Measurements from ENCODE around the gene PAGR1.
"Not testable (repeated sequence)": the region's sequence is repeated elsewhere in the genome, so short reads cannot be mapped to it uniquely, and the experiment has no call there.

Gene PAGR1

DNA sequence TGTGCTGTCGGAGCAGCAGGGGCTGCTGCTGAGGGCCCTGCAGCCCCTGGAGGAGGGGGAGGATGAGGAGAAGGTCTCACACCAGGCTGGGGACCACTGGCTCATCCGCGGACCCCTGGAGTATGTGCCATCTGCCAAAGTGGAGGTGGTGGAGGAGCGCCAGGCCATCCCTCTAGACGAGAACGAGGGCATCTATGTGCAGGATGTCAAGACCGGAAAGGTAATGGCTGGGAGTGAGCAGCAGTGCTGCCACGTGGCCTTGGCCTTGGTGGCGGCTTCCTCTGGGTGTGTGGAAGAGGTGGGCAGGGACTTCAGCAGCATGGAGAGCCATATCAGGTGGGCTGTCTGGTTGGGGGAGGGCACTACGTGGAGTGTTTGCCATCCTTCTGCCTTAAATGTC lies 24.3 kb downstream of the PAGR1 start:
- DNase-seq = no peak

DNA sequence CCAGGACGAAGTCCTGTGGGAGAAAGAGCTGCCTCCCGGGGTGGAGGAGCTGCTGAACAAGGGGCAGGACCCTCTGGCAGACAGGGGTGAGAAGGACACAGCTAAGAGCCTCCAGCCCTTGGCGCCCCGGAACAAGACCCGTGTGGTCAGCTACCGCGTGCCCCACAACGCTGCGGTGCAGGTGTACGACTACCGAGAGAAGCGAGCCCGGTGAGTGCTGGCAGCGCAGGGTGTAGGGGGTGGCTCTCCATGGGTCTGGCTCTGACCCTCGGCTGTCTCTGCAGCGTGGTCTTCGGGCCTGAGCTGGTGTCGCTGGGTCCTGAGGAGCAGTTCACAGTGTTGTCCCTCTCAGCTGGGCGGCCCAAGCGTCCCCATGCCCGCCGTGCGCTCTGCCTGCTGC lies 25.7 kb downstream of the PAGR1 start:
- no peak for DNase-seq

DNA sequence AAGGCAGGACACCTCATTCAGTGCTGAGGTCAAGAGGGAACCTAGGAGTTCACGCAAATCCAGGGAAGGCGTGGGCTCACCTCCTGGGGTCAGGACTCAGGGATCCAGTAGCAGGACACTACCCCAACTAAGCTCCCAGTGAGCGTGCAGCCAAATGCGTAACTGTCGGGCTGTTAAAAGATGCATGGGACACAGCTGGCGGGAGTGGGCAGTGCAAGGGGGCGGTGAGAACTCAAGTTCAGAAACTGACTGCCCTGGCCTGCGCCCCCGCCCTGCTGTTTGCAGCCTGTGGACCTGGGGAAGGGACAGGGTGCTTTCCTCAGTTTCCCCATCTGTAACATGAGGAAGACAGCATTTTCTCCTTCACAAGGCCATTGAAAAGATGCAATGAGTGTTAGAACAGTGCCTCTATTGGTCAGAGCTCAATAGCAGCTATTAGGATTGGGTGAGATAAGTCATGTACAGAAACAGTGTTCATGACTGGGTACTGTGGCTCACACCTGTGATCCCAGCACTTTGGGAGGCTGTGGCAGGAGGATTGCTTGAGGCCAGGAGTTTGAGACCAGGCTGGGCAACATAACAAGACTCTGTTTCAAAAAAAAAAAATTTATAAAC lies 26.9 kb downstream of the PAGR1 start:
- DNase-seq = no peak

DNA sequence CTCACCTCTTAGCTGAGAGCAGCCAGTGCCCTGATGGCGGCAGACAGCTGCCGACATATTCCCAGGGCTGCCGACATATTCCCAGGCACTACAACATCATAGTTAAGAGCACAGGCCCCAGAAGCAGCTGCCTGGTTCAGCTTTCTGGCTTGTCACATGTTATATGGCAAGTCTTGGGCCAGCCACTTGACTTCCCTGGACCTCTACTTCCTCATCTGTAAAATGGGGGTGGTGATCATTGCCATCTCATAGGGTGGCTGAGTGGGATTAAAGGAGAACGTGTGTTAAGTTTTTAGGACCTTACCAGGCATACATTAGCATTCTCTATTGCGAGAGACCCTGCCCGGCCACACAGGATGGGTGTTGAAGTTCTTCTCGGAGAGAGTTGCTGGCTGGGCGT lies 28.0 kb downstream of the PAGR1 start:
- DNase-seq = no peak

DNA sequence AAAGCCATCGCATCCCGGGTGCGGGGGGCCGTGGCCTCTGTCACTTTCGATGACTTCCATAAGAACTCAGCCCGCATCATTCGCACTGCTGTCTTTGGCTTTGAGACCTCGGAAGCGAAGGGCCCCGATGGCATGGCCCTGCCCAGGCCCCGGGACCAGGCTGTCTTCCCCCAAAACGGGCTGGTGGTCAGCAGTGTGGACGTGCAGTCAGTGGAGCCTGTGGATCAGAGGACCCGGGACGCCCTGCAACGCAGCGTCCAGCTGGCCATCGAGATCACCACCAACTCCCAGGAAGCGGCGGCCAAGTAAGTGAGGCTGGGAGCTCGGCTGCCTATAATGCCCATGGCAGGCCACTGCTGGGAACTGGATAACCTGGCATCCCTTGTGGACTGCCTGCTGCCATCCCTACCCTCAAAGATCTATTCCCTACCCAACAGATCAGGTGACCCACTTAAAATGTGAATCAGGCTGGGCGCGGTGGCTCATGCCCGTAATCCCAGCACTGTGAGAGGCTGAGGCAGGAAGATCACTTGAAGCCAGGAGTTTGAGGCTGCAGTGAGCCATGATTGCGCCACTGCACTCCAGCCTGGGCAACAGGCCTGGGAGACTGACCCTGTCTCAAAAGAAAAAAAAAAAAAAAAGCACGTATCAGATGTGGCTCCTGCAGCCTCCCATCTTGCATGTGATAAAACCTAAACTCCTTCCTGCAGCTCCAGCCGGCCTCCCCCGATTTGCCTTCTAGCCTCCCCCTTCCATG lies 28.8 kb downstream of the PAGR1 start:
- no peak for DNase-seq

DNA sequence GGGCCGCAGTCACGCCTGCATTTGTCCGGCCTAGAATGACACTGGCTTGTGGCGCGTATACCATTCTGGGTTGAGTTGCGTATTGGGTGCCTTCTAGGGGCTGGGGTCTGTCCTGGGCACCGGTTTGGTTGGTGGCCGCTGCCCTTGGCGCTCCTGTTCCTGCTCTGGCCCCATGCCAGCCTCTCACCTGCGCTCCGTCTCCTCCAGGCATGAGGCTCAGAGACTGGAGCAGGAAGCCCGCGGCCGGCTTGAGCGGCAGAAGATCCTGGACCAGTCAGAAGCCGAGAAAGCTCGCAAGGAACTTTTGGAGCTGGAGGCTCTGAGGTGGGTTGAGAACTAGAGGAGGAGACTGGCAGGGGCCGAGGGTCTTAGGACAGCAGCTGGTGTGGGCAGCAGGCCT lies 29.7 kb downstream of the PAGR1 start:
- no peak for DNase-seq

DNA sequence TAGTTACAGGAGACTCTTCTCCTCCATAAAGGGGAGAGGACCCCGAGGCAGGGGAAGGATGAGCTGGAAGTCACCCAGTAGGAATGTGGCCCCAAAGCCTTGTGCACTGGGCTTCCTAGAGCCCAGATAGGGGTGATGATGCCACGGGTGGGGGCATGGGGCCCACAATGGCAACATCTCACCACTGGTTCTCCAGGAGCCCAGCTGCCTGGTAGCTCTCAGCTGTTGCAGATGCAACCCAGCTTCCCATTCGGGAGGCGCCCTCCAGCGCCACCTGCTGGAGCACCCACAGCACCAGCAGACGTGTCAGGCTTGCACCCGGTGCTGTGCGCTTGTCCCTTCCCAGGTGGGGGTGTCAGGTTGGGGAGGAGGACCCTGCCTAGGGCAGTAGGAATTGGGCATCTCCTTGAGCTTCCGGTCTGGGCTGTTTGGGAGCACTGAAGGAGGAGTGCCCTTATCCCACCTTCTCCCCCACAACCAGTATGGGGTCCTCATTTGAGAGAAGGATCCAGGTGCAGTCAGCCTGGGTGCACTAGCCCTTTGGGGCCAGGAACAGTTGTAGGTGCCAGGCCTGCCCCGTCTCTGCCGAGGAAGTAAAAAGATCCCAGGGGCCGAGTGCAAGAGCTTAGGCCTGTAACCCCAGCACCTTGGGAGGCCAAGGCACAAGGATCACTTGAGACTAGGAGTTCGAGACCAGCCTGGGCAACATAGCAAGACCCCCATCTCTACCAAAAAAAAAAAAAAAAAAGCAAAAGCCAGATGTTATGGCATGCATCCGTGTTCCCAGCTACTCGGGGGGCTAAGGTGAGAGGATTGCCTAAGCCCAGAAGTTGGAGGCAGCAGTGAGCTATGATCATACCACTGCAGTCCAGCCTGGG lies 32.7 kb downstream of the PAGR1 start:
- peak; percentile 77 for DNase-seq

DNA sequence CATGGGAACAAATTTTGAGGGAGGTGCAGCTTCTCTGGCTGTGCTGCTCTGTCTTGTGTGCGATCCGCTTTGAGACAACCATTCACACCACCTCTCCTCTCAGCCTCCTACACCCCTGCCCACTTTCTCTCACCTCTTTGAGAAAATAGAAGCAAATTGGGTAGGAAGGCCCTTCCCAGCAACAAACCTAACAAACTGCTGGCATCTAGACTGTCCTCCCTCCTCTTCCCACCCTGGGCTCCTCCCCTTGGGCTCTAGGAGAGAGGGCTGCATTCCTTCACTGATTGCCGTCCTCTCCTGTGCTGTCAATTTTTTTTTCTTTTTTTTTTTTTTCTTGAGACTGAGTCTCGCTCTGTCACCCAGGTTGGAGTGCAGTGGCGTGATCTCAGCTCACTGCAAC lies 33.6 kb downstream of the PAGR1 start:
- no peak for DNase-seq

DNA sequence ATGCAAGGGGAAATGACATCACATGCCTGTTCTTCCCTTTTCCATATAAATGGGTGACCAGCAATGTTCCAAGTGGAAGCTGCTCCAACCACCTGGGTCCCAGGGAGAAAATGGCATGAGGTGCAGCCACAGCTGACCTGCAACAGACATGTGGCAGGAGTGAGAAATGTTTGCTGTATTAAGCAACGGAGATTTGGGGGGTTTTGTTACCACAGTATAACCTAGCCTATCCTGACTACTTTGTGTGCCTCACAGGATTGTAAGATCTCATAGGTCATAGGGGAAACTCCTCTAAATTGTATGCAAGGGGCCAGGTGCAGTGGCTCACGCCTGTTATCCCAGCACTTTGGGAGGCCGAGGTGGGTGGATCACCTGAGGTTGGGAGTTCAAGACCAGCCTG lies 35.0 kb downstream of the PAGR1 start:
- DNase-seq = no peak

DNA sequence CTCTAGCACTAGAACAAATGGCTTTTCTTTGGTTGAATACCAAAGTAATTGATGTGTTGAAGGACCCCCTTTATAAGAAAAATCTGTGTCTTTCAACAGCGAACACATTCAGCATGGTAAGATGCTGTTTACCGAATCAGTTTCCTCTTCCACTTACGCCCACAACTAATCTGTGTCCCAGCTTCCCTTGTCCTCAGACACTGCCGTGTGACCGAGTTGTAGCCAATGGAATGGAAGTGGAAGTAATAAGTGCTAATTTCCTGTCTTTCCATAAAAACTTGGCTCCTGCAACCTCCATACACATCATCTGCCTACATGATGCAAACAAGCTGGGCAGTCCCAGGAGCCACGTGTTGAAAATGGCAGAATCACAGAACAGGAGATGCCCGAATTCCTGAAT lies 36.7 kb downstream of the PAGR1 start:
- no peak for DNase-seq

DNA sequence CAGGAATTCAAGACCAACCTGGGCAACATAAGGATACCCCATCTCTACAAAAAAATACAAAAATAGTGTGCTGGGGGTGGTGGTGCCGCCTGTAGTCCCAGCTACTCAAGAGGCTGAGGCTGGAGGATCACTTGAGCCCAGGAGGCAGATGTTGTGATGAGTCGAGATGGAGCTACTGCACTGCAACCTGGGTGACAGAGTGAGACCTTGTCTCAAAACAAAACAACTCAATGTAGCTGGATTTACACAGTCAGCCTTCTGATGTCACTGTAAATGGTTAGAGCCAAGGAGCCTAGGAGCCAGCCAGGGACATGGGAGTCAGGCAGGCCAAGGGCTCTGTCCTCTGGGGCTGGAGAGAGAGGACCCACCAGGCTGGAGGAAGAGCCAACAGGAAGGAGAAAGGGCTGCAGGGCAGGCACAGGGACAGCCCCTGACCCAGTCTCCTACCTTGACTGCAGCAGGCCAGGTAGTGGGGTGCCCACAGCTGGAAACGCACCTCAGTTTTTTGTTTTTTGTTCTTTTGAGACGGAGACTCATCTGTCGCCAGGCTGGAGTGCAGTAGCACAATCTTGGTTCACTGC lies 38.7 kb downstream of the PAGR1 start:
- DNase-seq = no peak

DNA sequence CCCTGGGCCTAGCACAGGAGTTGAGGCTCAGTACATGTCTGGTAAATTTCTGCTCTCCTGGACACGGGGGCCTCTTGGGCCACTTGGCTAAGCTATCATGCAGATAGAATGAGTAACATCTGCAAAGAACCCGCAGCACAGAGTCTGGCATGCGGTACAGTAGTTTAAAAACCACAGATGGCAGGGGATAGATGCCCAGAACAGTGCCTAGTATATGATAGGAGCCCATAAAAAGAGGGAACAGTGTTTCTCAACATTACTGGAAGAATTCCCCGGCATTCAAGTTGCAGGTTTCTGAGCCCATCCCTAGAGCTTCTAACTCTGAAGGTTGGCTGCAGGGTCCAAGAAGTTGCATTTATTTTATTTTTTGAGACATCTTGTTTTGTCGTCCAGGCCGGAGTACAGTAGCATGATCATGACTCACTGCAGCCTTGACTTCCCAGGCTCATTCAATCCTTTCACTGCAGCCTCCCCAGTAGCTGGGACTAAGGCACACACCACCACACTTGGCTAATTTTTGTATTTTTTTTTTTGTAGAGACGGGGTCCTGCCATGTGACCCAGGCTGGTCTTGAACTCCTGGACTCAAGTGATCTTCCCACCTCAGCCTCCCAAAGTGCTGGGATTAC lies 41.3 kb downstream of the PAGR1 start:
- DNase-seq = no peak

DNA sequence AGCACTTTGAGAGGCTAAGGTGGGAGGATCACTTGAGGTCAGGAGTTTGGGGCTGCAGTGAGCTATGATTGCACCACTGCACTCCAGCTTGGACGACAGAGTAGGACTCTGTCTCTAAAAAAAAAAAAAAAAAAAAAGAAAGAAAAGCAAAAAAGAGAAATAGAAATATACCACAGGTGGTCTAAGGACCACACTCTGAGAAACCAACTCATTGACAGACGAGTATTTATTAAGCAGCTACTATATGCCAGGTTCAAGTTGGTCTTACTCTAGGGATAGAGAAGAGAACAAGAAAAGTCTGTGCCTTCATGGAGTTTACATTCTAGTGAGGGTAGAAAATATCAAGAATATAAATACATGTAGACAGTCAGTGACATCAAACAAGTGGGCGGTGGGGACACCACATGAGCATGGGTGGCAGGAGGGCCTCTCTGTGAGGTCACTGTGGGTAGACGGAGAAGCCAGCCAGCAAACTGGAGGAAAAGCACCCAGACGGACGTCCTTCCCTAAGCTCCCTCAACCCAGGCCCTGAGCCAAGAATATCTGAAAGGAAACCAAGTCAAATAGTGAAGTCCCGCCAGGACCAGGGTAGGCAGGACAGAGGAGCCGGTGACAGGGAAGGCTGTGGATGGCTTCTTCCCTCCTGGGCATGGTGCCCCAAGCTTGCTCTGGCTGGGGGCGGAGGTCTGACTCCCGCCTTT lies 42.3 kb downstream of the PAGR1 start:
- no peak for DNase-seq

DNA sequence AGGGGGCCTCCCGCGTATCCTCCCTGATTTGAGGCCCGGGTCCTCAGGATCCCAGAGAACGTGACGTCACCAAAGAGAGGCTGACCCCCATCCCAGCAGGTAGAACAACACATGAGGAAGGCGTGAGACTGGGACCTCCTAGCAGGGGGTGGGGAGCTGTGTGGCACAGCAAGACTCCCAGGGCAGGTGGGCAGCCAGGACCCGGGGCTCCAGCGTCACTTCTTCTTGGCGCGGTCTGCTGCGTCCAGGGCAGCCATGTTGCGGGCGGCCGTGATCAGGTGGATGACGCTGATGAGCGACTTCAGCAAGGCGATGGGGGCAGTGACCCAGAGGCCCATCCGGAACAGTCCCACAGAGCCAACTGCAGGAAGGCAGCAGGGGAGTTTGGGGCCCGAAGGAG lies 43.0 kb downstream of the PAGR1 start:
- no peak for DNase-seq

DNA sequence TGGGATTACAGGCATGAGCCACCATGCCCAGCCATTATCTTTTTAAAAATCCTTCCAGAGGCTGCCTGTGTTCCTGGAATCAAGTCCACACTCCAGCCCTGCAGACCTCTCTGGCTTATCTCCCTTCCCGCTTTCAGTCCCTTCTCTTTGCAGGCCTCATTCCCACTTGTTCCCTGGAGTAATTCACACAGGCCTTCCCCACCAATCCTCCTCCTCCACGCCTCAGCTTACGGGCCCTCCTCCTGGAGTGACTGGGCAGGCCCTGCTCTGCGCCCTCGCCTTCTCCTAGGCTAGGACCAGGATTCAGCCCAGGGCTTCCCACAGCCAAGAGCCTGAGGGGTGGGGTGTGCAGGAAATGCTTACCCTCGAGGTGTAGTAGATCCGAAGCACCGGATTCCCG lies 44.3 kb downstream of the PAGR1 start:
- no peak for DNase-seq

DNA sequence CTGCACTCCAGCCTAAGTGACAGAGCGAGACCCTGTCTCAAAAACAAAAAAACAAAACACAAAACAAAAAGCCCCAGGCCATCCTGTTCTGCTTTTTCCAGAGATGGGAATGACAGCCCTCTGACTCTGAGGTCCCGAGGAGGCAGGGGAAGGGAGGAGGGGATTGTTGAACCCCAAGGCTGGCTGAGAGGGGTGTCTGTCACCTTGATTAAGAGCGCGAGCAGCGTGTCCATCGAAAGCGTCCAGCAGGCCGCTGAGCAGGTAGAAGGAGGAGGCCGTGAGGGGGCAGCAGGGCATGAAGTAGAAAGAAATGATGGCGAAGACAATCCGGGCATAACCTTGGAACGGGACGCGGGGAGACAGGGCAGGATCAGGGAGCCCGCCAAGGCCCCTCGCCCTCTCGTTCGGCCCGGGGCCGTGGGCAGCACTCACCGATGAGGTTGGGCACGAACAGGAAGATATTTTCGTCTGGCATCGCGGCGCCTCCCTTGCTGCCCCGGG lies 46.5 kb downstream of the PAGR1 start:
- no peak for DNase-seq

DNA sequence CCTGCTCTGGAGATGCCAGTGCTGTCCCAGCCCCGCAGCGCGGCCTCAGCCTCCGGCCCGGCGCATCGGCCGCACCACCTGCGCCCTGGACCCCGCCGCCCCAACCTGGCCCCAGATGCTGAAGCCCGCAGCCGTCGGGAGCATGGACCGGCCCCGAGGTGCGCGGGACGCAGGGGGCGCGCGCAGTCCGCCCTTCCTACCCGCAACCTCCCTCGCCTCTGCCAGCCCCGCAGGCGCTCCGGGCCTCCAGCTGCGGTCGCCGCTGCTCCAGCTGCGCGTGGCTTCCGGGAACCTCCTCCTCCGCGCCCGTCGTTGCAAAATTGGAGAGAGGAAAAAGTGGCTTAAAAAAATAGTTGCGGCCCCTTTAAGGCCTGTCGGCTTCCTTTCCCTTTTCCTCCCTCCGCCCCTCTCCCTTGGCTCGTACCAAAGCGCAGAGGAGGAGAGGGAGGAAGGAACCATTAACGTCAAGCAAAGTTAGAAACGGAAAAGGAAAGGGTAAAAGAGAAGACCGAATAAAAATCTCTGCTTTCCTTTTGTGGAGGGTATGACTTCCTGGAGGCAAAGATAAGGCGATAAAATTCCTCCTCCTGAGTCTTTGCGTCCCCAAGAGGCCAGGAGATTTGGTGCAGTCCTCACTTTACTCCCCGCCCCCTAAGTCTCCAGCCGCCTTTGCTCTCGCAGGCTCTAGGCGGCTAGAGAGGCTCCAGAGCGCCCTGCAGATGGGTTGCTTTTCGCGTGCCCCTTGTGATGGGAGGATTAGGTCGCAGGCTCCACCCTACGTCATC lies 47.1 kb downstream of the PAGR1 start, which contains the start of gene CDIPT:
Gene CDIPT, minus strand, starts transcription at position 343 of the 785 bp plus-strand sequence. CDS start 369 bp downstream, outside the sequence.
- peak; percentile 89 to 91 for DNase-seq

DNA sequence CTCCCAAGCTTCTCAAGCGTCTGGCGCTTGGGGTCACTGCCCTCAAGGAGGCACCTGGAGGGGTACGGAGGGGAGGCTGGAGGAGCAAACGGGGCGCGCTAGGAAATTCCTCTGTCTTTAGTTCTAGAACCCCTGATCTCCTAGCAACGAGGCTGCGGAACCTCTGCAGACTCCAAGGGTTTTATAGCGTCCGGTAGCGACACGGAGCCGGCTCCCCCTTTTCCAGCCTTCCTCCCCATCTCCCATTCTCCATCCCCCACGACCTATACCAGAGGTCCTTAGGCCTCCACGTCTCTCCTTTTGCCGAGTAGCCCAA lies 47.7 kb downstream of the PAGR1 start:
- DNase-seq = no peak

DNA sequence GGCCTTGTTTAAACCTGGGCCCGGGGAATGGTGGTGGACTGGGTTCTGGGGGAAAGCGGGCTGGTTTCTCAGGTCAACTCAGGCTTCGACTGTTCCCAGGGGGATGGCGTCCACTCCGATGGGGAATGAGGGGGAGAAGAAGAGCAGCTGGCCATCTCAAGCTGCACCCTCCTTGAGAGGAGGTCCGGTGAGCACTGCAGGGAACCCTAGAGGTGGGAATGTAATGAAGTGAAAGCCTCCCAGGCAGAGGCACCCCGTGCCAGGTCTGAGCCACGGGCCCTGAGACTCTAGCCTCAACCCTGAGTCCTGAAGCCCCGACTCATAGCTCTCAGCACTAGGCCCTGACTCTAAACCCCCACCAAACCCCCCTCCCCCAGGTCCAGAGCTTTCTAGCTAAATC lies 48.3 kb downstream of the PAGR1 start:
- no peak for DNase-seq

DNA sequence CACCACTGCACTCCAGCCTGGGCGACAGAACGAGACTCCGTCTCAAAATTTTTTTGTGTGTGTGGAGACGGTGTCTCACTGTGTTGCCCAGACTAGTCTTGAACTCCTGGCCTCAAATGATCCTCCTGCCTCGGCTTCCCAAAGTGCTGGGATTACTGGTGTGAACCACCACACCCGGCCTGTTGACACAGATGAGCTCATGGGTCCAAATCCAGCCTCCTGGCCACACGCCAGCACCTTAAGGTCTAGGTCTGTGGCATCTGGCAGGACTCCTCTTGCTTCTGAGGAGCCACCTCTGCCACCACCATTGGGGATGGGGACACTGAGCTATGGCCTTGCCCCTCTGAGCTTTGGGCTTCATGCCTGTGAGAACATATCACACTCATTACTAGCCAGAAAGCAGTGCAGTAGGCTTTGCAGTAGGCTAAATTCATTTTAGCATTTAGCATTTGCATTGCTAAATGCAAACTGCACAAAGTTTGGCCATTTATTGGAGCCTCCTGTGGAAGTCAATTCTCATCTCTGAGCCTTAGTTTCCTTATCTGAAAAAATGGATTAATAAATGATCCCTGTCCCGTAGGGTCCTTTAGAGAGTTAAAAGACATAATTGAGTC lies 52.6 kb downstream of the PAGR1 start:
- no peak for DNase-seq

DNA sequence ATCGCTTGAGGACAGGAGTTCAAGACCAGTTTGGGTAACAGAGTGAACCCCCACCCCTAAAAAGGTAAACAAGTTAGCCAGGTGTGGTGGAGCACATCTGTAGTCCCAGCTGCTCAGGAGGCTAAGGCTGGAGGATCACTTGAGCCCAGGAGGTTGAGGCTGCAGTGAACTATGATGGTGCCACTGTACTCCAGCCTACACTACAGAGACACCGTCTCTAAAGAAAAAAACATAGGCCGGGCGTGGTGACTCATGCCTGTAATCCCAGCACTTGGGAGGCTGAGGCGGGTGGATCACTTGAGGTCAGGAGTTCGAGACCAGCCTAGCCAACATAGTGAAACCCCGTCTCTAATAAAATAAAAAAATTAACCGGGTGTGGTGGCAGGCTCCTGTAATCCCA lies 53.1 kb downstream of the PAGR1 start:
- DNase-seq = not testable (repeated sequence)
